Spleen (tissue), 11 donors: Measurements from ENCODE around the gene REXO1. TPM values are rescaled to one million over a fixed set of nuclear protein-coding genes. Genes with fewer than 3 reads are reported as not detected.
A peak's percentile ranks its signal among the peaks of the same experiment; 100 is the strongest.

ENCODE experiments used
- DNase-seq: peaks from one replicate; pipeline ENCODE4 v3.0.0-alpha.2; 2020
- H3K27ac ChIP-seq, 8 donors: fragments of 200-600 bp; sonication (generic) in 7 of 8; 1 replicate in 4 of 8; 2 replicates in 4 of 8; pipeline versions ENCODE4 v1.5.0 to v1.8.0; 2016 to 2021; ENCODE audit warnings: inconsistent platforms in 4 of 8, mild to moderate bottlenecking in 4 of 8, moderate library complexity in 1 of 8
- H3K27me3 ChIP-seq, 7 donors: fragments of 200-600 bp; sonication (generic) in 6 of 7; replicated peaks in 1 of 7; 1 replicate in 4 of 7; 2 replicates in 3 of 7; pipeline versions ENCODE4 v1.5.0 to v1.8.0; 2016 to 2021; ENCODE audit warnings: inconsistent platforms in 3 of 7, mild to moderate bottlenecking in 1 of 7
- H3K36me3 ChIP-seq, 6 donors: fragments of 200-600 bp; sonication (generic) in 5 of 6; 1 replicate in 4 of 6; 2 replicates in 2 of 6; pipeline versions ENCODE4 v1.5.0 to v1.8.0; 2016 to 2021; ENCODE audit warnings: inconsistent platforms in 2 of 6
- H3K4me1 ChIP-seq, 6 donors: fragments of 200-600 bp; sonication (generic) in 5 of 6; 1 replicate in 3 of 6; 2 replicates in 3 of 6; pipeline versions ENCODE4 v1.5.0 to v1.8.0; 2016 to 2021; ENCODE audit warnings: inconsistent platforms in 3 of 6
- H3K4me3 ChIP-seq, 8 donors: fragments of 200-600 bp; sonication (generic) in 7 of 8; 1 replicate in 4 of 8; 2 replicates in 4 of 8; pipeline versions ENCODE4 v1.5.0 to v1.8.0; 2016 to 2021; ENCODE audit warnings: inconsistent platforms in 4 of 8, mild to moderate bottlenecking in 4 of 8, moderate library complexity in 2 of 8
- H3K9me3 ChIP-seq, 8 donors: fragments of 200-600 bp; sonication (generic) in 7 of 8; 1 replicate in 4 of 8; 2 replicates in 4 of 8; pipeline versions ENCODE4 v1.5.0 to v1.8.0; 2016 to 2021; ENCODE audit warnings: inconsistent platforms in 4 of 8
- CTCF ChIP-seq, 11 experiments: fragments of 200-600 bp in 7 of 11; fragments of 450-650 bp in 4 of 11; sonication (generic) in 4 of 11; IDR thresholded peaks in 8 of 11; conservative IDR thresholded peaks in 3 of 11; 1 replicate in 7 of 11; 2 replicates in 4 of 11; pipeline versions ENCODE4 v1.4.0 to v1.8.0; 2016 to 2021; ENCODE audit warnings: antibody characterized with exemption in 11 of 11, inconsistent platforms in 4 of 11, mild to moderate bottlenecking in 1 of 11
- POLR2A ChIP-seq, 3 donors: fragments of 450-650 bp; IDR thresholded peaks; one replicate each; pipeline ENCODE4 v1.5.1; 2017; ENCODE audit warnings: antibody characterized with exemption in 3 of 3, mild to moderate bottlenecking in 1 of 3
- POLR2AphosphoS5 ChIP-seq, 3 donors: sonication (generic); formaldehyde crosslinking; IDR thresholded peaks; one replicate each; pipeline ENCODE4 v1.5.1; 2017; ENCODE audit warnings: antibody characterized with exemption in 3 of 3
- WGBS, 5 donors: extraction: QIAGEN DNeasy Blood & Tissue Kit in 3 of 5; methylation state at CpG; one replicate each; pipeline versions ENCODE4 v1.1.5 to v1.1.7; 2013 to 2018; 5-methylcytosine and 5-hydroxymethylcytosine counted together
- intact Hi-C: fragments of 100-400 bp; cut with DNase I; formaldehyde crosslinking; loops from one replicate; pipeline ENCODE4 v1.15.0; 2023; ENCODE audit warnings: low total_unique reads
- polyA plus RNA-seq, 3 donors: library from polyadenylated mRNA; stranded (reverse); fragments of 200-250 nt; gene quantifications; one replicate each; pipeline ENCODE4 v1.2.1, GENCODE V29; 2013
- total RNA-seq, 7 donors: library from RNA; depleted of rRNA in 3 of 7; stranded (reverse); fragments of >200 nt in 3 of 7; fragmentation: NEBNext Ultra II Directional in 4 of 7; extraction: Animal tissue kit (Norgen Biotek cat#: 25700) in 4 of 7; gene quantifications; one replicate each; pipeline versions ENCODE4 v1.1.0 to v1.2.1, GENCODE V29; 2016 to 2021
- donor health status: healthy with polysubstance abuse.
- donor health status: DM: no; HTN: no; CAD: no; lungs with moderate emphysema.
- donor health status: DM: no; HTN: no; CAD: no.
- donor health status: Bipolar disorder and iron deficiency.
- donor health status: healthy.
- donor health status: DM: no; HTN: no; CAD: no.
- donor health status: DM: yes; HTN: yes; CAD: no.

The REXO1 gene
- total and polyA plus RNA-seq, 10 donors: 13.4 to 88.1 (median 50.6) TPM

GRCh38 chr19:1810439-1811160, 37.7 kb downstream of the REXO1 start:
- H3K4me3 ChIP-seq: no peak overlapping the region
- no peaks in the 10 kb centered on the region for H3K9me3 ChIP-seq
- peak overlapping the region in 5 of 8 donors; percentile 81 to 93 (median 87) for H3K27ac ChIP-seq
- 88 to 94% (median 90%) methylated on average over 19 of the region's 19 CpGs for WGBS, 5 donors
- no peaks in the 10 kb centered on the region for H3K27me3 ChIP-seq
- peaks cover 0 to 20% (median 11%) of the 10 kb centered on the region in 6 donors for H3K36me3 ChIP-seq
- intact Hi-C loops: no loop called here
- H3K4me1 ChIP-seq: peaks cover 10 to 46% (median 30%) of the 10 kb centered on the region in 6 donors
- DNase-seq: peak; percentile 81
- TF ChIP-seq POLR2A (IDR thresholded peaks at IDR 0.05) (no peak), CTCF (IDR thresholded peaks at IDR 0.05 in 8 of 11, conservative IDR thresholded peaks at IDR 0.05 in 3 of 11) (no peak), POLR2AphosphoS5 (IDR thresholded peaks at IDR 0.05) (no peak)

GRCh38 chr19:1809678-1810077, 38.6 kb downstream of the REXO1 start:
- Histone ChIP-seq H3K9me3 (no peaks in the 10 kb centered on the region), H3K27me3 (no peaks in the 10 kb centered on the region), H3K27ac (no peak overlapping the region), H3K4me1 (peaks cover 10 to 37% (median 26%) of the 10 kb centered on the region in 6 donors), H3K36me3 (peaks cover 0 to 20% (median 2%) of the 10 kb centered on the region in 6 donors), H3K4me3 (no peak overlapping the region)
- peak; percentile 74 for DNase-seq
- intact Hi-C loops: no loop called here
- no peak for TF ChIP-seq POLR2A (IDR thresholded peaks at IDR 0.05)
- TF ChIP-seq POLR2AphosphoS5 (IDR thresholded peaks at IDR 0.05): no peak
- TF ChIP-seq CTCF (IDR thresholded peaks at IDR 0.05 in 8 of 11, conservative IDR thresholded peaks at IDR 0.05 in 3 of 11): no peak
- WGBS, 5 donors: 88 to 91% (median 89%) methylated on average over 5 to 18 of the region's 18 CpGs

GRCh38 chr19:1808395-1808731, 39.9 kb downstream of the REXO1 start:
- Histone ChIP-seq H3K4me1 (peaks cover 5 to 24% (median 18%) of the 10 kb centered on the region in 6 donors), H3K4me3 (no peak overlapping the region), H3K9me3 (no peaks in the 10 kb centered on the region), H3K36me3 (peaks cover 0 to 23% (median 0%) of the 10 kb centered on the region in 6 donors), H3K27ac (no peak overlapping the region), H3K27me3 (no peaks in the 10 kb centered on the region)
- intact Hi-C loops: no loop called here
- no peak for DNase-seq
- WGBS, 5 donors: 80 to 97% (median 93%) methylated on average over 1 to 2 of the region's 2 CpGs
- no peak for TF ChIP-seq CTCF (IDR thresholded peaks at IDR 0.05 in 8 of 11, conservative IDR thresholded peaks at IDR 0.05 in 3 of 11)

- peaks cover 0 to 19% (median 13%) of the 10 kb centered on the region in 6 donors for H3K4me1 ChIP-seq
- no peaks in the 10 kb centered on the region for H3K27me3 ChIP-seq
- TF ChIP-seq POLR2A (IDR thresholded peaks at IDR 0.05): no peak
- no peak for TF ChIP-seq CTCF (IDR thresholded peaks at IDR 0.05 in 8 of 11, conservative IDR thresholded peaks at IDR 0.05 in 3 of 11)
- no peak for DNase-seq
- intact Hi-C loops: no loop called here
- H3K9me3 ChIP-seq: no peaks in the 10 kb centered on the region
- H3K36me3 ChIP-seq: peaks cover 0 to 27% (median 0%) of the 10 kb centered on the region in 6 donors
- WGBS, 5 donors: 82 to 90% (median 88%) methylated on average over 29 to 30 of the region's 30 CpGs
- H3K27ac ChIP-seq: no peak overlapping the region
- no peak overlapping the region for H3K4me3 ChIP-seq
These were observed 40.4 kb downstream of the REXO1 start for GRCh38 chr19:1807695-1808394.
